Liver (tissue), 3 donors: Measurements from ENCODE around the gene NUP54.

Experiments
- ATF3 ChIP-seq: IDR thresholded peaks from 2 replicates; pipeline ENCODE4 v1.6.1; 2016; ENCODE audit warnings: antibody characterized with exemption
- CTCF ChIP-seq: fragments of 150-350 bp; IDR thresholded peaks from 2 replicates; pipeline ENCODE4 v1.5.1; 2017; ENCODE audit warnings: improper control_type of control experiment, low read depth, low read length; ENCODE audit not compliant: missing input control
- EGR1 ChIP-seq, 2 donors: IDR thresholded peaks; 2 replicates each; pipeline ENCODE4 v1.6.1; 2016 to 2018; ENCODE audit warnings: antibody characterized with exemption in 2 of 2, low read depth in 2 of 2
- FOXA1 ChIP-seq: IDR thresholded peaks from 2 replicates; pipeline ENCODE4 v1.6.1; 2016; ENCODE audit warnings: antibody characterized with exemption
- GABPA ChIP-seq, 2 donors: IDR thresholded peaks in 1 of 2; conservative IDR thresholded peaks in 1 of 2; 2 replicates each; pipeline ENCODE4 v1.6.1; 2016; ENCODE audit warnings: antibody characterized with exemption in 2 of 2, mild to moderate bottlenecking in 1 of 2, moderate library complexity in 1 of 2
- JUND ChIP-seq, 2 donors: IDR thresholded peaks; 2 replicates each; pipeline ENCODE4 v1.6.1; 2016; ENCODE audit warnings: antibody characterized with exemption in 2 of 2
- MAX ChIP-seq: IDR thresholded peaks from 2 replicates; pipeline ENCODE4 v1.6.1; 2016; ENCODE audit warnings: antibody characterized with exemption
- REST ChIP-seq: IDR thresholded peaks from 2 replicates; pipeline ENCODE4 v1.6.1; 2016; ENCODE audit warnings: antibody characterized with exemption, mild to moderate bottlenecking
- TAF1 ChIP-seq: conservative IDR thresholded peaks from 2 replicates; pipeline ENCODE4 v1.6.1; 2016; ENCODE audit warnings: antibody characterized with exemption, mild to moderate bottlenecking
- ZBTB33 ChIP-seq: IDR thresholded peaks from 2 replicates; pipeline ENCODE4 v1.6.1; 2016; ENCODE audit warnings: antibody characterized with exemption
- donor health status: healthy.
- donor health status: healthy.

GRCh38 chr4:76125816-76126215, 22.4 kb downstream of the NUP54 start:
- TF ChIP-seq CTCF, result no peak
- TF ChIP-seq ATF3, result no peak
- TF ChIP-seq MAX, result no peak
- no peak for TF ChIP-seq GABPA (IDR thresholded peaks at IDR 0.05 in 1 of 2, conservative IDR thresholded peaks at IDR 0.05 in 1 of 2)
- no peak for TF ChIP-seq REST
- no peak for TF ChIP-seq TAF1
- no peak for TF ChIP-seq FOXA1
- no peak for TF ChIP-seq JUND (IDR thresholded peaks at IDR 0.05)
- TF ChIP-seq EGR1 (IDR thresholded peaks at IDR 0.05; ENCODE audit: low read depth in 2 of 2), result no peak
- TF ChIP-seq ZBTB33, result no peak
